ENCODE results near the gene AUP1. TPM values are rescaled to one million over a fixed set of nuclear protein-coding genes. Genes with fewer than 3 reads are reported as not detected.
A peak's percentile ranks its signal among the peaks of the same experiment; 100 is the strongest.

AUP1 gene
- total and polyA plus RNA-seq, 9 of the 15 experiments (the other 6 are each of a cell fraction or from before 2014, with no cell fraction given) = 70.7 to 245 (median 165) TPM

- ChIA-PET POLR2A (interaction anchor here (0.5 to 1.5 kb wide), 3 partner anchors 9 to 1191 kb away, joined by 3 to 6 read pairs (median 3); no protein-coding TSS in a partner anchor), CTCF (ENCODE audit: low intra/inter-chr PET ratio) (no interaction called here)
- H3K4me3 ChIP-seq = no peak overlapping the region
- peaks cover 15 to 27% of the 10 kb centered on the region in 2 experiments; a peak in 4 of 5 replicates for H3K4me1 ChIP-seq (replicated peaks in 1 of 2; ENCODE audit: control insufficient read depth in 2 of 2, insufficient read depth in 2 of 2, low read length in 2 of 2)
- DNase-seq (ENCODE audit: extremely low read depth in 1 of 4, low spot score in 3 of 4) = no peak
- no peaks in the 10 kb centered on the region for H4K20me1 ChIP-seq (replicated peaks; ENCODE audit: control insufficient read depth, insufficient read depth, low read length)
- no peak for ATAC-seq
- no peak overlapping the region for H2AFZ ChIP-seq (ENCODE audit: low read depth, low read length)
- BruUV-seq (replicated peaks) = no TSS peak
- no peak overlapping the region for H3K27ac ChIP-seq (ENCODE audit: extremely low read depth, low read depth, low read length)
- FAIRE-seq = no peak
- peak overlapping the region in 1 of 2 experiments; percentile 81; a peak in 1 of 4 replicates for H3K9ac ChIP-seq (ENCODE audit: insufficient read depth in 1 of 2, low read depth in 2 of 2, low read length in 2 of 2)
- TF ChIP-seq LARP7 (IDR thresholded peaks at IDR 0.05) (no peak), CHCHD3 (CRISPR knock-in tag; IDR thresholded peaks at IDR 0.05) (no peak)
- no peaks in the 10 kb centered on the region for H3K9me3 ChIP-seq (replicated peaks; ENCODE audit: control insufficient read depth, insufficient read depth, low read depth, low read length)
- in situ Hi-C loops (cut with MboI) = no loop called here
- intact Hi-C loops (cut with micrococcal nuclease) = no loop called here
- H3K36me3 ChIP-seq (ENCODE audit: control insufficient read depth, insufficient read depth, low read length) = peaks cover 17% of the 10 kb centered on the region; the same call in 1 of the 3 replicates
- H3K4me2 ChIP-seq (ENCODE audit: insufficient read depth, low read length) = no peak overlapping the region
- no peaks in the 10 kb centered on the region for H3K9me1 ChIP-seq (ENCODE audit: control insufficient read depth, insufficient read depth, low read length)
- peaks cover 11% of the 10 kb centered on the region; the same call in 2 of the 3 replicates for H3K79me2 ChIP-seq (ENCODE audit: control insufficient read depth, insufficient read depth, low read length)
- peaks cover 0 to 16% of the 10 kb centered on the region in 2 experiments; a peak in 2 of 5 replicates for H3K27me3 ChIP-seq (ENCODE audit: control insufficient read depth in 2 of 2, insufficient read depth in 2 of 2, low read length in 2 of 2)
- WGBS (ENCODE audit: insufficient coverage, low coverage, missing lambda C conversion rate) = 25% methylated on average over 4 of the region's 5 CpGs
These were observed 30.4 kb upstream of the AUP1 start for GRCh38 chr2:74559912-74560311.

GRCh38 chr2:74558284-74559230 lies 29.1 kb upstream of the AUP1 start:
- Histone ChIP-seq H2AFZ (ENCODE audit: low read depth, low read length) (no peak overlapping the region), H3K4me1 (replicated peaks in 1 of 2; ENCODE audit: control insufficient read depth in 2 of 2, insufficient read depth in 2 of 2, low read length in 2 of 2) (peaks cover 17 to 40% of the 10 kb centered on the region in 2 experiments), H3K27me3 (ENCODE audit: control insufficient read depth in 2 of 2, insufficient read depth in 2 of 2, low read length in 2 of 2) (peaks cover 0 to 16% of the 10 kb centered on the region in 2 experiments; a peak in 2 of 5 replicates), H3K27ac (ENCODE audit: extremely low read depth, low read depth, low read length) (no peak overlapping the region), H3K9me3 (replicated peaks; ENCODE audit: control insufficient read depth, insufficient read depth, low read depth, low read length) (no peaks in the 10 kb centered on the region), H3K9ac (ENCODE audit: insufficient read depth in 1 of 2, low read depth in 2 of 2, low read length in 2 of 2) (peak overlapping the region in 1 of 2 experiments; percentile 77; a peak in 1 of 4 replicates), H3K9me1 (ENCODE audit: control insufficient read depth, insufficient read depth, low read length) (no peaks in the 10 kb centered on the region), H3K79me2 (ENCODE audit: control insufficient read depth, insufficient read depth, low read length) (peaks cover 15% of the 10 kb centered on the region; the same call in 2 of the 3 replicates), H3K36me3 (ENCODE audit: control insufficient read depth, insufficient read depth, low read length) (peaks cover 17% of the 10 kb centered on the region; the same call in 1 of the 3 replicates), H4K20me1 (replicated peaks; ENCODE audit: control insufficient read depth, insufficient read depth, low read length) (no peaks in the 10 kb centered on the region), H3K4me2 (ENCODE audit: insufficient read depth, low read length) (no peak overlapping the region), H3K4me3 (no peak overlapping the region)
- in situ Hi-C loops (cut with MboI) = no loop called here
- 53% methylated on average over 7 of the region's 7 CpGs for WGBS (ENCODE audit: insufficient coverage, low coverage, missing lambda C conversion rate)
- ChIA-PET POLR2A (interaction anchor here (0.6 to 1.5 kb wide), 10 partner anchors 8 to 351 kb away, joined by 3 to 6 read pairs (median 4); no protein-coding TSS in a partner anchor), CTCF (ENCODE audit: low intra/inter-chr PET ratio) (no interaction called here)
- TF ChIP-seq ATF3 (IDR thresholded peaks at IDR 0.05) (no peak), ATF3 (CRISPR knock-in tag; conservative IDR thresholded peaks at IDR 0.05) (no peak), RBFOX2 (IDR thresholded peaks at IDR 0.05; ENCODE audit: low read depth, low read length) (0 out of 2 replicates have a peak, but pooled peaks have one; percentile 21)
- ATAC-seq (no peak), FAIRE-seq (peak; percentile 23), DNase-seq (ENCODE audit: extremely low read depth in 1 of 4, low spot score in 3 of 4) (no peak)
- BruUV-seq (replicated peaks) = no TSS peak
- intact Hi-C loops (cut with micrococcal nuclease) = no loop called here

Data from K562 (cell line).